GM19395 (cell line): ENCODE data around the gene WNT5A.
"Not testable (repeated sequence)": the region's sequence is repeated elsewhere in the genome, so short reads cannot be mapped to it uniquely, and the experiment has no call there.

ENCODE experiments used
- ATAC-seq: cut with Tn5 transposase; IDR thresholded peaks from one replicate; pipeline ENCODE4 v1.9.1; 2021; ENCODE audit warnings: mild to moderate bottlenecking, moderate library complexity; ENCODE audit not compliant: unreplicated experiment

WNT5A gene

GRCh38 chr3:55507808-55508207, 20.7 kb upstream of the WNT5A start:
- ATAC-seq, result no peak

GRCh38 chr3:55505776-55506175, 18.7 kb upstream of the WNT5A start:
- no peak for ATAC-seq

GRCh38 chr3:55505102-55505501, 18.0 kb upstream of the WNT5A start:
- not testable (repeated sequence) for ATAC-seq

- ATAC-seq, result no peak
Measured at GRCh38 chr3:55501905-55502304, 14.8 kb upstream of the WNT5A start.

GRCh38 chr3:55500555-55501330, 13.6 kb upstream of the WNT5A start:
- ATAC-seq, result no peak

GRCh38 chr3:55498520-55498919, 11.4 kb upstream of the WNT5A start:
- no peak for ATAC-seq

- ATAC-seq, result no peak
Measured at GRCh38 chr3:55497250-55497649, 10.1 kb upstream of the WNT5A start.

GRCh38 chr3:55494976-55495375, 7.9 kb upstream of the WNT5A start:
- ATAC-seq, result no peak

GRCh38 chr3:55492976-55493375, 5.9 kb upstream of the WNT5A start:
- ATAC-seq, result no peak

GRCh38 chr3:55491296-55491816, 4.2 kb upstream of the WNT5A start:
- no peak for ATAC-seq

GRCh38 chr3:55490276-55490913, 3.3 kb upstream of the WNT5A start:
- ATAC-seq, result no peak

GRCh38 chr3:55489798-55490132, 2.7 kb upstream of the WNT5A start:
- ATAC-seq, result no peak

- ATAC-seq, result no peak
Measured at GRCh38 chr3:55488398-55489055, 1.4 kb upstream of the WNT5A start.

GRCh38 chr3:55487381-55488241, 505 bp upstream of the WNT5A start:
- ATAC-seq, result no peak

- ATAC-seq, result no peak
Measured at GRCh38 chr3:55486101-55486856, 827 bp downstream of the WNT5A start.

GRCh38 chr3:55484801-55485791, 2.0 kb downstream of the WNT5A start:
- ATAC-seq, result peak; percentile 65

- no peak for ATAC-seq
Measured at GRCh38 chr3:55484191-55484689, 2.9 kb downstream of the WNT5A start.

GRCh38 chr3:55483196-55484095, 3.7 kb downstream of the WNT5A start:
- no peak for ATAC-seq
